ENCODE results near the gene PROC. TPM values are rescaled to one million over a fixed set of nuclear protein-coding genes. Genes with fewer than 3 reads are reported as not detected.

Gene PROC
- total RNA-seq, 1 donor = 0.84 TPM

DNA sequence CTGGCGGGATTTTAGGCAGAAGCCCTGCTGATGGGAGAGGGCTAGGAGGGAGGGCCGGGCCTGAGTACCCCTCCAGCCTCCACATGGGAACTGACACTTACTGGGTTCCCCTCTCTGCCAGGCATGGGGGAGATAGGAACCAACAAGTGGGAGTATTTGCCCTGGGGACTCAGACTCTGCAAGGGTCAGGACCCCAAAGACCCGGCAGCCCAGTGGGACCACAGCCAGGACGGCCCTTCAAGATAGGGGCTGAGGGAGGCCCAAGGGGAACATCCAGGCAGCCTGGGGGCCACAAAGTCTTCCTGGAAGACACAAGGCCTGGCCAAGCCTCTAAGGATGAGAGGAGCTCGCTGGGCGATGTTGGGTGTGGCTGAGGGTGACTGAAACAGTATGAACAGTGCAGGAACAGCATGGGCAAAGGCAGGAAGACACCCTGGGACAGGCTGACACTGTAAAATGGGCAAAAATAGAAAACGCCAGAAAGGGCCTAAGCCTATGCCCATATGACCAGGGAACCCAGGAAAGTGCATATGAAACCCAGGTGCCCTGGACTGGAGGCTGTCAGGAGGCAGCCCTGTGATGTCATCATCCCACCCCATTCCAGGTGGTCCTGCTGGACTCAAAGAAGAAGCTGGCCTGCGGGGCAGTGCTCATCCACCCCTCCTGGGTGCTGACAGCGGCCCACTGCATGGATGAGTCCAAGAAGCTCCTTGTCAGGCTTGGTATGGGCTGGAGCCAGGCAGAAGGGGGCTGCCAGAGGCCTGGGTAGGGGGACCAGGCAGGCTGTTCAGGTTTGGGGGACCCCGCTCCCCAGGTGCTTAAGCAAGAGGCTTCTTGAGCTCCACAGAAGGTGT lies 8.5 kb downstream of the PROC start:
- Histone ChIP-seq H3K4me1 (ENCODE audit: insufficient read depth, low read length) (peaks cover 16% of the 10 kb centered on the region), H3K9me3 (ENCODE audit: low read depth, low read length) (no peaks in the 10 kb centered on the region), H3K4me3 (ENCODE audit: low read length) (no peak overlapping the region), H3K27me3 (ENCODE audit: insufficient read depth, low read length) (peaks cover 6% of the 10 kb centered on the region)

GRCh38 chr2:127427376-127428056 lies 9.3 kb downstream of the PROC start:
- no peak overlapping the region for H3K4me3 ChIP-seq (ENCODE audit: low read length)
- no peaks in the 10 kb centered on the region for H3K27me3 ChIP-seq (ENCODE audit: insufficient read depth, low read length)
- peaks cover 11% of the 10 kb centered on the region for H3K4me1 ChIP-seq (ENCODE audit: insufficient read depth, low read length)
- no peaks in the 10 kb centered on the region for H3K9me3 ChIP-seq (ENCODE audit: low read depth, low read length)

- Histone ChIP-seq H3K4me3 (ENCODE audit: low read length) (no peak overlapping the region), H3K27me3 (ENCODE audit: insufficient read depth, low read length) (no peaks in the 10 kb centered on the region), H3K4me1 (ENCODE audit: insufficient read depth, low read length) (peaks cover 5% of the 10 kb centered on the region), H3K9me3 (ENCODE audit: low read depth, low read length) (no peaks in the 10 kb centered on the region)
These were observed 10.0 kb downstream of the PROC start for GRCh38 chr2:127428057-127428814.

- Histone ChIP-seq H3K9me3 (ENCODE audit: low read depth, low read length) (no peaks in the 10 kb centered on the region), H3K27me3 (ENCODE audit: insufficient read depth, low read length) (no peaks in the 10 kb centered on the region), H3K4me1 (ENCODE audit: insufficient read depth, low read length) (no peaks in the 10 kb centered on the region), H3K4me3 (ENCODE audit: low read length) (no peak overlapping the region)
These were observed 10.5 kb downstream of the PROC start for GRCh38 chr2:127428815-127429109.

DNA sequence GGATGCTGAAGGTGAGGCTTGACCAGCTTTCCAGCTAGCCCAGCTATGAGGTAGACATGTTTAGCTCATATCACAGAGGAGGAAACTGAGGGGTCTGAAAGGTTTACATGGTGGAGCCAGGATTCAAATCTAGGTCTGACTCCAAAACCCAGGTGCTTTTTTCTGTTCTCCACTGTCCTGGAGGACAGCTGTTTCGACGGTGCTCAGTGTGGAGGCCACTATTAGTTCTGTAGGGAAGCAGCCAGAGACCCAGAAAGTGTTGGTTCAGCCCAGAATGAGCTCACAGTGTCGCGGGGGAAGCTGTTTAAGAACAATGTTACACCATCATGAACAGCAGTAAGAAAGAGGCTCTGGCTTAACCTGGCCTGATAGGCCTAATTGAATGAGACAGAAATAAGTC lies 11.1 kb downstream of the PROC start:
- Histone ChIP-seq H3K9me3 (ENCODE audit: low read depth, low read length) (no peaks in the 10 kb centered on the region), H3K4me3 (ENCODE audit: low read length) (no peak overlapping the region), H3K27me3 (ENCODE audit: insufficient read depth, low read length) (no peaks in the 10 kb centered on the region), H3K4me1 (ENCODE audit: insufficient read depth, low read length) (no peaks in the 10 kb centered on the region)

- H3K4me1 ChIP-seq (ENCODE audit: insufficient read depth, low read length) = no peaks in the 10 kb centered on the region
- H3K9me3 ChIP-seq (ENCODE audit: low read depth, low read length) = no peaks in the 10 kb centered on the region
- H3K27me3 ChIP-seq (ENCODE audit: insufficient read depth, low read length) = no peaks in the 10 kb centered on the region
- H3K4me3 ChIP-seq (ENCODE audit: low read length) = no peak overlapping the region
These were observed 11.7 kb downstream of the PROC start for GRCh38 chr2:127429844-127430425.

GRCh38 chr2:127431408-127432023 lies 13.3 kb downstream of the PROC start:
- no peaks in the 10 kb centered on the region for H3K27me3 ChIP-seq (ENCODE audit: insufficient read depth, low read length)
- H3K9me3 ChIP-seq (ENCODE audit: low read depth, low read length) = no peaks in the 10 kb centered on the region
- no peak overlapping the region for H3K4me3 ChIP-seq (ENCODE audit: low read length)
- no peaks in the 10 kb centered on the region for H3K4me1 ChIP-seq (ENCODE audit: insufficient read depth, low read length)

- no peak overlapping the region for H3K4me3 ChIP-seq (ENCODE audit: low read length)
- H3K27me3 ChIP-seq (ENCODE audit: insufficient read depth, low read length) = no peaks in the 10 kb centered on the region
- H3K4me1 ChIP-seq (ENCODE audit: insufficient read depth, low read length) = no peaks in the 10 kb centered on the region
- H3K9me3 ChIP-seq (ENCODE audit: low read depth, low read length) = no peaks in the 10 kb centered on the region
These were observed 16.3 kb downstream of the PROC start for GRCh38 chr2:127434515-127434914.

- Histone ChIP-seq H3K27me3 (ENCODE audit: insufficient read depth, low read length) (no peaks in the 10 kb centered on the region), H3K4me1 (ENCODE audit: insufficient read depth, low read length) (no peaks in the 10 kb centered on the region), H3K4me3 (ENCODE audit: low read length) (no peak overlapping the region), H3K9me3 (ENCODE audit: low read depth, low read length) (no peaks in the 10 kb centered on the region)
These were observed 18.8 kb downstream of the PROC start for GRCh38 chr2:127437056-127437455.

GRCh38 chr2:127437781-127438726 lies 19.8 kb downstream of the PROC start:
- Histone ChIP-seq H3K27me3 (ENCODE audit: insufficient read depth, low read length) (no peaks in the 10 kb centered on the region), H3K4me3 (ENCODE audit: low read length) (no peak overlapping the region), H3K4me1 (ENCODE audit: insufficient read depth, low read length) (no peaks in the 10 kb centered on the region), H3K9me3 (ENCODE audit: low read depth, low read length) (no peaks in the 10 kb centered on the region)

- no peaks in the 10 kb centered on the region for H3K27me3 ChIP-seq (ENCODE audit: insufficient read depth, low read length)
- H3K9me3 ChIP-seq (ENCODE audit: low read depth, low read length) = no peaks in the 10 kb centered on the region
These were observed 21.1 kb downstream of the PROC start for GRCh38 chr2:127439343-127439742.

GRCh38 chr2:127448526-127448925 lies 30.3 kb downstream of the PROC start:
- peaks cover 5% of the 10 kb centered on the region for H3K9me3 ChIP-seq (ENCODE audit: low read depth, low read length)
- no peaks in the 10 kb centered on the region for H3K4me1 ChIP-seq (ENCODE audit: insufficient read depth, low read length)
- no peak overlapping the region for H3K4me3 ChIP-seq (ENCODE audit: low read length)
- H3K27me3 ChIP-seq (ENCODE audit: insufficient read depth, low read length) = no peaks in the 10 kb centered on the region

More at GRCh38 chr2:127439343-127439742, 21.1 kb downstream of the PROC start:
- Histone ChIP-seq H3K4me1 (ENCODE audit: insufficient read depth, low read length) (no peaks in the 10 kb centered on the region), H3K4me3 (ENCODE audit: low read length) (no peak overlapping the region)

GRCh38 chr2:127449414-127449813 lies 31.2 kb downstream of the PROC start:
- Histone ChIP-seq H3K9me3 (ENCODE audit: low read depth, low read length) (peaks cover 5% of the 10 kb centered on the region), H3K4me1 (ENCODE audit: insufficient read depth, low read length) (no peaks in the 10 kb centered on the region), H3K27me3 (ENCODE audit: insufficient read depth, low read length) (no peaks in the 10 kb centered on the region), H3K4me3 (ENCODE audit: low read length) (no peak overlapping the region)

- H3K4me3 ChIP-seq (ENCODE audit: low read length) = no peak overlapping the region
- no peaks in the 10 kb centered on the region for H3K27me3 ChIP-seq (ENCODE audit: insufficient read depth, low read length)
- no peaks in the 10 kb centered on the region for H3K4me1 ChIP-seq (ENCODE audit: insufficient read depth, low read length)
- H3K9me3 ChIP-seq (ENCODE audit: low read depth, low read length) = peaks cover 3% of the 10 kb centered on the region
These were observed 31.7 kb downstream of the PROC start for GRCh38 chr2:127449898-127450297.

Data from mononuclear cell (primary cell).